ENCODE data around the gene CFAP46. TPM values are rescaled to one million over a fixed set of nuclear protein-coding genes. Genes with fewer than 3 reads are reported as not detected.

Gene CFAP46
- total and polyA plus RNA-seq, 10 donors: 0.03 to 1.1 (median 0.12) TPM; not detected in 2

- Histone ChIP-seq H3K4me1 (no peaks in the 10 kb centered on the region), H3K9me3 (peaks cover 0 to 5% (median 0%) of the 10 kb centered on the region in 8 donors), H3K27ac (no peak overlapping the region), H3K4me3 (no peak overlapping the region), H3K27me3 (replicated peaks in 1 of 7) (no peaks in the 10 kb centered on the region), H3K36me3 (peaks cover 0 to 82% (median 28%) of the 10 kb centered on the region in 6 donors)
- DNase-seq: no peak
- intact Hi-C loops (cut with DNase I; ENCODE audit: low total_unique reads): no loop called here
- TF ChIP-seq CTCF (IDR thresholded peaks at IDR 0.05 in 8 of 11, conservative IDR thresholded peaks at IDR 0.05 in 3 of 11) (no peak), POLR2AphosphoS5 (IDR thresholded peaks at IDR 0.05) (no peak), POLR2A (IDR thresholded peaks at IDR 0.05) (no peak)
- WGBS, 5 donors: 94 to 98% (median 97%) methylated on average over 43 to 45 of the region's 45 CpGs
Measured at GRCh38 chr10:132770061-132771021, 172.0 kb downstream of the CFAP46 start.

GRCh38 chr10:132768346-132769248 is 173.8 kb downstream of the CFAP46 start:
- intact Hi-C loops (cut with DNase I; ENCODE audit: low total_unique reads): no loop called here
- 96 to 98% (median 98%) methylated on average over 41 of the region's 41 CpGs for WGBS, 5 donors

GRCh38 chr10:132766291-132766690 is 176.1 kb downstream of the CFAP46 start:
- DNase-seq: no peak
- no peak for TF ChIP-seq CTCF (IDR thresholded peaks at IDR 0.05 in 8 of 11, conservative IDR thresholded peaks at IDR 0.05 in 3 of 11)
- no peak for TF ChIP-seq POLR2AphosphoS5 (IDR thresholded peaks at IDR 0.05)
- no peak for TF ChIP-seq POLR2A (IDR thresholded peaks at IDR 0.05)
- H3K9me3 ChIP-seq: peaks cover 0 to 5% (median 0%) of the 10 kb centered on the region in 8 donors
- no peaks in the 10 kb centered on the region for H3K27me3 ChIP-seq (replicated peaks in 1 of 7)
- peaks cover 0 to 6% (median 0%) of the 10 kb centered on the region in 6 donors for H3K4me1 ChIP-seq
- 94 to 98% (median 96%) methylated on average over 13 of the region's 13 CpGs for WGBS, 5 donors
- intact Hi-C loops (cut with DNase I; ENCODE audit: low total_unique reads): no loop called here
- H3K27ac ChIP-seq: no peak overlapping the region
- no peak overlapping the region for H3K4me3 ChIP-seq
- H3K36me3 ChIP-seq: peaks cover 0 to 78% (median 27%) of the 10 kb centered on the region in 6 donors

More at GRCh38 chr10:132768346-132769248, 173.8 kb downstream of the CFAP46 start:
- TF ChIP-seq POLR2AphosphoS5 (IDR thresholded peaks at IDR 0.05) (peak in 1 of 3 donors; percentile 8), CTCF (IDR thresholded peaks at IDR 0.05 in 8 of 11, conservative IDR thresholded peaks at IDR 0.05 in 3 of 11) (no peak)
- Histone ChIP-seq H3K4me3 (no peak overlapping the region), H3K36me3 (peaks cover 0 to 75% (median 28%) of the 10 kb centered on the region in 6 donors), H3K27ac (no peak overlapping the region), H3K27me3 (replicated peaks in 1 of 7) (no peaks in the 10 kb centered on the region), H3K4me1 (peaks cover 0 to 6% (median 0%) of the 10 kb centered on the region in 6 donors), H3K9me3 (peaks cover 0 to 5% (median 0%) of the 10 kb centered on the region in 8 donors)
- DNase-seq: no peak

All from spleen (tissue), 11 donors.